BJ (cell line): ENCODE measurements around the gene KRTAP9-1. TPM values are rescaled to one million over a fixed set of nuclear protein-coding genes. Genes with fewer than 3 reads are reported as not detected.
A peak's percentile ranks its signal among the peaks of the same experiment; 100 is the strongest.
"Not testable (repeated sequence)": the region's sequence is repeated elsewhere in the genome, so short reads cannot be mapped to it uniquely, and the experiment has no call there.

Experiments used
- CTCF ChIA-PET: fragments of 350-600 bp; formaldehyde crosslinking; extraction: SDS; loops from one replicate; lab custom pipeline; 2021; ENCODE audit warnings: antibody characterized with exemption, inconsistent platforms; lab: Yijun Ruan, JAX
- POLR2A ChIA-PET: fragments of 300-600 bp; sonication (Branson Sonifier 250); formaldehyde crosslinking; extraction: SDS; loops from one replicate; lab custom pipeline; 2021; ENCODE audit warnings: antibody characterized with exemption; lab: Charles Lee
- DNase-seq: peaks from one replicate; pipeline ENCODE4 v3.0.0-alpha.2; 2011; ENCODE audit warnings: low read depth
- H3K27me3 ChIP-seq: 2 replicates; pipeline ENCODE4 v1.6.0; 2011; ENCODE audit warnings: low read length; ENCODE audit not compliant: control insufficient read depth, insufficient read depth
- H3K36me3 ChIP-seq: 2 replicates; pipeline ENCODE4 v1.5.1; 2011; ENCODE audit warnings: low read length; ENCODE audit not compliant: control insufficient read depth, insufficient read depth
- H3K4me3 ChIP-seq: 2 replicates; pipeline ENCODE4 v1.5.1; 2011; ENCODE audit warnings: low read depth, mild to moderate bottlenecking, control low read depth, low read length
- CTCF ChIP-seq: IDR thresholded peaks from 2 replicates; pipeline ENCODE4 v1.5.1; 2011; ENCODE audit warnings: low read depth, mild to moderate bottlenecking, control low read depth, inconsistent platforms, low read length, moderate library complexity; ENCODE audit not compliant: insufficient read depth
- polyA plus RNA-seq: library from polyadenylated mRNA; depleted of rRNA; stranded (reverse); fragments of >200 nt; gene quantifications from 2 replicates; pipeline ENCODE4 v1.2.3, GENCODE V29; 2011

KRTAP9-1 gene
- polyA plus RNA-seq, 1 experiment: not detected

GRCh38 chr17:41211845-41212466, 22.3 kb downstream of the KRTAP9-1 start:
- Histone ChIP-seq H3K36me3 (no peaks in the 10 kb centered on the region), H3K27me3 (no peaks in the 10 kb centered on the region), H3K4me3 (no peak overlapping the region)
- TF ChIP-seq CTCF: no peak
- DNase-seq: peak; percentile 52
- POLR2A ChIA-PET: interaction anchor here (0.5 kb wide), 1 partner anchor 78 kb away, joined by 3 read pairs; no protein-coding TSS in a partner anchor
- CTCF ChIA-PET: interaction anchor here (1.1 kb wide), 1 partner anchor 110 kb away, joined by 3 read pairs; no protein-coding TSS in a partner anchor

- POLR2A ChIA-PET: interaction anchor here (0.5 kb wide), 1 partner anchor 79 kb away, joined by 3 read pairs; no protein-coding TSS in a partner anchor
- DNase-seq: no peak
Observed at GRCh38 chr17:41212524-41213169, 23.0 kb downstream of the KRTAP9-1 start.

GRCh38 chr17:41215681-41216080, 26.0 kb downstream of the KRTAP9-1 start:
- no peak overlapping the region for H3K4me3 ChIP-seq
- no peaks in the 10 kb centered on the region for H3K27me3 ChIP-seq
- DNase-seq: no peak
- no peaks in the 10 kb centered on the region for H3K36me3 ChIP-seq
- no peak for TF ChIP-seq CTCF
- POLR2A ChIA-PET: no interaction called here
- CTCF ChIA-PET: no interaction called here

More at GRCh38 chr17:41212524-41213169, 23.0 kb downstream of the KRTAP9-1 start:
- Histone ChIP-seq H3K27me3 (no peaks in the 10 kb centered on the region), H3K4me3 (no peak overlapping the region), H3K36me3 (no peaks in the 10 kb centered on the region)
- no peak for TF ChIP-seq CTCF
- CTCF ChIA-PET: interaction anchor here (1.1 kb wide), 1 partner anchor 109 kb away, joined by 3 read pairs; no protein-coding TSS in a partner anchor

GRCh38 chr17:41223821-41224220, 34.1 kb downstream of the KRTAP9-1 start:
- ChIA-PET POLR2A (no interaction called here), CTCF (no interaction called here)
- Histone ChIP-seq H3K36me3 (no peaks in the 10 kb centered on the region), H3K27me3 (no peaks in the 10 kb centered on the region), H3K4me3 (no peak overlapping the region)
- no peak for TF ChIP-seq CTCF
- DNase-seq: no peak

- H3K4me3 ChIP-seq: no peak overlapping the region
- DNase-seq: no peak
- no peak for TF ChIP-seq CTCF
- no peaks in the 10 kb centered on the region; the same call in 1 of the 2 replicates for H3K27me3 ChIP-seq
- CTCF ChIA-PET: interaction anchor here (1.2 kb wide), 1 partner anchor 9 kb away, joined by 3 read pairs; no protein-coding TSS in a partner anchor
- no peaks in the 10 kb centered on the region for H3K36me3 ChIP-seq
- POLR2A ChIA-PET: no interaction called here
Observed at GRCh38 chr17:41226051-41226450, 36.4 kb downstream of the KRTAP9-1 start.

GRCh38 chr17:41226598-41227095, 37.0 kb downstream of the KRTAP9-1 start, which contains the start of gene KRTAP9-2:
Gene KRTAP9-2, plus strand, starts transcription at chr17:41226648. Its CDS starts 7 bp downstream, at chr17:41226655.
- H3K4me3 ChIP-seq, POLR2A ChIA-PET, DNase-seq, H3K27me3 ChIP-seq, H3K36me3 ChIP-seq: not testable (repeated sequence)
- CTCF ChIA-PET: interaction anchor here (0.7 kb wide), 1 partner anchor 304 kb away, joined by 3 read pairs; no protein-coding TSS in a partner anchor
